WI38 (cell line): Measurements from ENCODE around the gene MSI2.

Experiments
- H3K4me3 ChIP-seq: 2 replicates; pipeline ENCODE4 v1.5.1; 2011; ENCODE audit warnings: low read depth, mild to moderate bottlenecking, control low read depth, low read length
- CTCF ChIP-seq: IDR thresholded peaks from 2 replicates; pipeline ENCODE4 v1.5.1; 2012; ENCODE audit warnings: low read depth, mild to moderate bottlenecking, control low read depth, low read length

Gene MSI2

GRCh38 chr17:57366558-57367351 lies 110.4 kb downstream of the MSI2 start:
- TF ChIP-seq CTCF: no peak
- no peak overlapping the region for H3K4me3 ChIP-seq

- no peak for TF ChIP-seq CTCF
- H3K4me3 ChIP-seq: no peak overlapping the region
These were observed 112.5 kb downstream of the MSI2 start for GRCh38 chr17:57368637-57369336.

- TF ChIP-seq CTCF: no peak
- no peak overlapping the region for H3K4me3 ChIP-seq
These were observed 113.2 kb downstream of the MSI2 start for GRCh38 chr17:57369509-57369945.

- no peak overlapping the region for H3K4me3 ChIP-seq
- no peak for TF ChIP-seq CTCF
These were observed 113.8 kb downstream of the MSI2 start for GRCh38 chr17:57370037-57370581.

- no peak overlapping the region for H3K4me3 ChIP-seq
- no peak for TF ChIP-seq CTCF
These were observed 114.3 kb downstream of the MSI2 start for GRCh38 chr17:57370619-57371018.

GRCh38 chr17:57372156-57372555 lies 115.8 kb downstream of the MSI2 start:
- no peak overlapping the region for H3K4me3 ChIP-seq
- no peak for TF ChIP-seq CTCF

- TF ChIP-seq CTCF: no peak
- H3K4me3 ChIP-seq: no peak overlapping the region
These were observed 116.7 kb downstream of the MSI2 start for GRCh38 chr17:57373048-57373447.
